NCI-H2029 treated with DMSO at 0.1 percent for 48 hours (cell line): Measurements from ENCODE around the gene RGS3.
"Not testable (repeated sequence)": the region's sequence is repeated elsewhere in the genome, so short reads cannot be mapped to it uniquely, and the experiment has no call there.

Experiments used
- DNase-seq: peaks from one replicate; lab custom pipeline; 2025; lab: John Stamatoyannopoulos, UW

Gene RGS3

GRCh38 chr9:113635586-113635985 is 172.1 kb downstream of the RGS3 start:
- DNase-seq = no peak

- DNase-seq = no peak
These were observed 172.6 kb downstream of the RGS3 start for GRCh38 chr9:113636165-113636564.

- no peak for DNase-seq
These were observed 173.2 kb downstream of the RGS3 start for GRCh38 chr9:113636693-113637092.

- no peak for DNase-seq
These were observed 175.0 kb downstream of the RGS3 start for GRCh38 chr9:113638490-113638889.

- no peak for DNase-seq
These were observed 175.4 kb downstream of the RGS3 start for GRCh38 chr9:113638897-113639296.

- DNase-seq = not testable (repeated sequence)
These were observed 176.0 kb downstream of the RGS3 start for GRCh38 chr9:113639411-113639970.

- no peak for DNase-seq
These were observed 176.9 kb downstream of the RGS3 start for GRCh38 chr9:113640418-113640817.

GRCh38 chr9:113641100-113641885 is 177.8 kb downstream of the RGS3 start:
- DNase-seq = peak; percentile 15

- DNase-seq = no peak
These were observed 180.8 kb downstream of the RGS3 start for GRCh38 chr9:113644321-113644720.

- DNase-seq = no peak
These were observed 181.9 kb downstream of the RGS3 start for GRCh38 chr9:113645227-113645977.

GRCh38 chr9:113645978-113646253 is 182.4 kb downstream of the RGS3 start:
- no peak for DNase-seq

GRCh38 chr9:113646491-113646890 is 183.0 kb downstream of the RGS3 start:
- no peak for DNase-seq
